ENCODE results near the gene CAMTA1.
"Not testable (repeated sequence)": the region's sequence is repeated elsewhere in the genome, so short reads cannot be mapped to it uniquely, and the experiment has no call there.

Gene CAMTA1

GRCh38 chr1:7770669-7770996 lies 985.4 kb downstream of the CAMTA1 start:
- intact Hi-C loops (cut with DNase I) = no loop called here
- DNase-seq = no peak

GRCh38 chr1:7770997-7771822 lies 986.0 kb downstream of the CAMTA1 start, which contains the start of gene VAMP3:
Gene VAMP3 (plus strand): TSS chr1:7771296. CDS start chr1:7771384, 88 bp downstream.
- intact Hi-C loops (cut with DNase I) = loop anchor here (1.0 kb wide), 1 partner anchor 13 kb away; the partner anchor contains the start of gene PER3
- DNase-seq = peak; percentile 57 to 96 (median 90)

GRCh38 chr1:7771823-7772299 lies 986.6 kb downstream of the CAMTA1 start:
- DNase-seq = peak in 2 of 42 donors; percentile 22 to 35
- intact Hi-C loops (cut with DNase I) = loop anchor here (1.0 kb wide), 1 partner anchor 12 kb away; the partner anchor contains the start of gene PER3

GRCh38 chr1:7777591-7777990 lies 992.3 kb downstream of the CAMTA1 start:
- no peak for DNase-seq
- intact Hi-C loops (cut with DNase I) = no loop called here

GRCh38 chr1:7778133-7778628 lies 992.9 kb downstream of the CAMTA1 start:
- intact Hi-C loops (cut with DNase I) = no loop called here
- DNase-seq = peak in 1 of 42 donors; percentile 13

GRCh38 chr1:7780976-7781375 lies 995.7 kb downstream of the CAMTA1 start:
- intact Hi-C loops (cut with DNase I) = no loop called here
- DNase-seq = peak in 1 of 42 donors; percentile 32

- intact Hi-C loops (cut with DNase I) = no loop called here
- peak in 1 of 42 donors; percentile 28 for DNase-seq
Measured at GRCh38 chr1:7781501-7781900, 996.2 kb downstream of the CAMTA1 start.

- intact Hi-C loops (cut with DNase I) = no loop called here
Measured at GRCh38 chr1:7781923-7782495, 996.8 kb downstream of the CAMTA1 start.

GRCh38 chr1:7783178-7783711 lies 998.0 kb downstream of the CAMTA1 start:
- intact Hi-C loops (cut with DNase I) = no loop called here
- peak in 36 of 42 donors; percentile 7 to 81 (median 62) for DNase-seq

More at GRCh38 chr1:7781923-7782495, 996.8 kb downstream of the CAMTA1 start:
- DNase-seq = peak in 2 of 42 donors; percentile 11 to 35

- DNase-seq = peak; percentile 95 to 99 (median 98)
- intact Hi-C loops (cut with DNase I) = loop anchor here (1.0 kb wide), 1 partner anchor 13 kb away; the partner anchor contains the start of gene VAMP3
Measured at GRCh38 chr1:7783826-7784491, 998.7 kb downstream of the CAMTA1 start, which contains the start of gene PER3. Gene PER3 (plus strand): TSS chr1:7784291. CDS start chr1:7784878, 587 bp downstream.

- intact Hi-C loops (cut with DNase I) = loop anchor here (1.0 kb wide), 1 partner anchor 13 kb away; the partner anchor contains the start of gene VAMP3
- peak in 24 of 42 donors; percentile 8 to 68 (median 34) for DNase-seq
Measured at GRCh38 chr1:7784492-7785071, 999.3 kb downstream of the CAMTA1 start.

- intact Hi-C loops (cut with DNase I) = no loop called here
- peak in 1 of 42 donors; percentile 21 for DNase-seq
Measured at GRCh38 chr1:7785108-7785507, 999.9 kb downstream of the CAMTA1 start.

GRCh38 chr1:7786795-7787194 lies 1001.5 kb downstream of the CAMTA1 start:
- DNase-seq = peak in 1 of 42 donors; percentile 33
- intact Hi-C loops (cut with DNase I) = no loop called here

- DNase-seq = no peak
- intact Hi-C loops (cut with DNase I) = no loop called here
Measured at GRCh38 chr1:7789828-7790227, 1004.6 kb downstream of the CAMTA1 start.

- intact Hi-C loops (cut with DNase I) = not testable (repeated sequence)
- peak in 1 of 42 donors; percentile 3 for DNase-seq
Measured at GRCh38 chr1:7791027-7791426, 1005.8 kb downstream of the CAMTA1 start.

- intact Hi-C loops (cut with DNase I) = no loop called here
- DNase-seq = no peak
Measured at GRCh38 chr1:7795406-7795805, 1010.2 kb downstream of the CAMTA1 start.

GRCh38 chr1:7805460-7805859 lies 1020.2 kb downstream of the CAMTA1 start:
- intact Hi-C loops (cut with DNase I) = no loop called here
- no peak for DNase-seq

GRCh38 chr1:7808253-7808844 lies 1023.1 kb downstream of the CAMTA1 start:
- no peak for DNase-seq
- intact Hi-C loops (cut with DNase I) = no loop called here

All from head of caudate nucleus (tissue), 42 donors.